Liver (tissue), 9 donors: Measurements from ENCODE around the gene TCERG1L. TPM values are rescaled to one million over a fixed set of nuclear protein-coding genes. Genes with fewer than 3 reads are reported as not detected.

Experiments
- DNase-seq: peaks from one replicate; pipeline ENCODE4 v3.0.0-alpha.2; 2017; ENCODE audit warnings: low spot score
- H3K27ac ChIP-seq, 2 donors: one replicate each; pipeline ENCODE4 v1.7.0; 2013; ENCODE audit warnings: inconsistent platforms in 2 of 2, low read length in 2 of 2, control low read depth in 1 of 2, low read depth in 1 of 2, mild to moderate bottlenecking in 1 of 2
- H3K27me3 ChIP-seq, 4 donors: one replicate each; pipeline versions ENCODE4 v1.6.1 to v1.7.0; 2013; ENCODE audit warnings: low read length in 3 of 4, inconsistent platforms in 1 of 4, mild to moderate bottlenecking in 1 of 4, moderate library complexity in 1 of 4; ENCODE audit not compliant: control insufficient read depth in 4 of 4, insufficient read depth in 4 of 4
- H3K36me3 ChIP-seq, 4 donors: one replicate each; pipeline versions ENCODE4 v1.6.1 to v1.7.0; 2013; ENCODE audit warnings: low read length in 3 of 4, mild to moderate bottlenecking in 3 of 4, low read depth in 1 of 4, moderate library complexity in 1 of 4; ENCODE audit not compliant: control insufficient read depth in 4 of 4, insufficient read depth in 3 of 4
- H3K4me1 ChIP-seq, 4 donors: one replicate each; pipeline versions ENCODE4 v1.6.1 to v1.7.0; 2013; ENCODE audit warnings: low read length in 3 of 4, mild to moderate bottlenecking in 3 of 4, moderate library complexity in 1 of 4; ENCODE audit not compliant: control insufficient read depth in 4 of 4, insufficient read depth in 4 of 4
- H3K4me3 ChIP-seq, 3 donors: one replicate each; pipeline versions ENCODE4 v1.6.1 to v1.7.0; 2013; ENCODE audit warnings: low read length in 3 of 3, control low read depth in 1 of 3, low read depth in 1 of 3, mild to moderate bottlenecking in 1 of 3
- H3K9ac ChIP-seq, 2 donors: one replicate each; pipeline ENCODE4 v1.7.0; 2013; ENCODE audit warnings: low read length in 2 of 2, mild to moderate bottlenecking in 2 of 2, moderate library complexity in 2 of 2, control low read depth in 1 of 2, low read depth in 1 of 2
- H3K9me3 ChIP-seq, 4 donors: one replicate each; pipeline versions ENCODE4 v1.6.1 to v1.7.0; 2013; ENCODE audit warnings: low read length in 3 of 4; ENCODE audit not compliant: control insufficient read depth in 4 of 4
- FOXA1 ChIP-seq: IDR thresholded peaks from 2 replicates; pipeline ENCODE4 v1.6.1; 2016; ENCODE audit warnings: antibody characterized with exemption
- GABPA ChIP-seq, 2 donors: IDR thresholded peaks in 1 of 2; conservative IDR thresholded peaks in 1 of 2; 2 replicates each; pipeline ENCODE4 v1.6.1; 2016; ENCODE audit warnings: antibody characterized with exemption in 2 of 2, mild to moderate bottlenecking in 1 of 2, moderate library complexity in 1 of 2
- HNF4A ChIP-seq, 2 donors: conservative IDR thresholded peaks; 2 replicates each; pipeline ENCODE4 v1.6.1; 2016; ENCODE audit warnings: antibody characterized with exemption in 2 of 2, mild to moderate bottlenecking in 2 of 2
- HNF4G ChIP-seq: IDR thresholded peaks from 2 replicates; pipeline ENCODE4 v1.6.1; 2016; ENCODE audit warnings: antibody characterized with exemption
- JUND ChIP-seq, 2 donors: IDR thresholded peaks; 2 replicates each; pipeline ENCODE4 v1.6.1; 2016; ENCODE audit warnings: antibody characterized with exemption in 2 of 2
- MAX ChIP-seq: IDR thresholded peaks from 2 replicates; pipeline ENCODE4 v1.6.1; 2016; ENCODE audit warnings: antibody characterized with exemption
- NR2F2 ChIP-seq: IDR thresholded peaks from 2 replicates; pipeline ENCODE4 v1.6.1; 2016; ENCODE audit warnings: antibody characterized with exemption
- RAD21 ChIP-seq, 2 donors: IDR thresholded peaks; 2 replicates each; pipeline ENCODE4 v1.6.1; 2016; ENCODE audit warnings: antibody characterized with exemption in 2 of 2, mild to moderate bottlenecking in 2 of 2
- RXRA ChIP-seq, 2 donors: IDR thresholded peaks; 2 replicates each; pipeline ENCODE4 v1.6.1; 2017 to 2018; ENCODE audit warnings: antibody characterized with exemption in 2 of 2, mild to moderate bottlenecking in 1 of 2
- SP1 ChIP-seq: IDR thresholded peaks from 2 replicates; pipeline ENCODE4 v1.6.1; 2018; ENCODE audit warnings: antibody characterized with exemption, mild to moderate bottlenecking
- TAF1 ChIP-seq: conservative IDR thresholded peaks from 2 replicates; pipeline ENCODE4 v1.6.1; 2016; ENCODE audit warnings: antibody characterized with exemption, mild to moderate bottlenecking
- YY1 ChIP-seq: IDR thresholded peaks from 2 replicates; pipeline ENCODE4 v1.6.1; 2016; ENCODE audit warnings: antibody characterized with exemption, mild to moderate bottlenecking
- ZBTB33 ChIP-seq: IDR thresholded peaks from 2 replicates; pipeline ENCODE4 v1.6.1; 2016; ENCODE audit warnings: antibody characterized with exemption
- WGBS: extraction: QIAGEN DNeasy Blood & Tissue Kit; methylation state at CpG from one replicate; pipeline ENCODE4 v1.1.7; 2013; 5-methylcytosine and 5-hydroxymethylcytosine counted together
- polyA plus RNA-seq, 2 donors: library from polyadenylated mRNA; stranded (reverse) in 1 of 2; unstranded in 1 of 2; fragments of 200-250 nt in 1 of 2; fragments of >200 nt in 1 of 2; fragmentation: Nextera tagmentation in 1 of 2; extraction: Ambion mirVana in 1 of 2; gene quantifications; one replicate each; pipeline versions ENCODE4 v1.2.1 to v1.2.3, GENCODE V29; 2013 to 2015
- total RNA-seq, 2 donors: library from RNA; depleted of rRNA; stranded (reverse); fragments of >200 nt; gene quantifications; one replicate each; pipeline ENCODE4 v1.2.3, GENCODE V29; 2014
- TF ChIP-seq, protein P1 (sequence below): IDR thresholded peaks from 2 replicates; pipeline ENCODE4 v1.6.1; 2016; ENCODE audit warnings: antibody characterized with exemption, mild to moderate bottlenecking
- TF ChIP-seq, protein P2 (sequence below): fragments of 150-350 bp; IDR thresholded peaks from 2 replicates; pipeline ENCODE4 v1.5.1; 2017; ENCODE audit warnings: improper control_type of control experiment, low read depth, low read length; ENCODE audit not compliant: missing input control
- donor health status: healthy.
- donor health status: healthy.
- donor health status: healthy.
- donor health status: healthy.
- donor health status: healthy.

Gene TCERG1L
- total and polyA plus RNA-seq, 4 donors, result not detected

GRCh38 chr10:131111007-131111406 lies 200.5 kb downstream of the TCERG1L start:
- H3K4me1 ChIP-seq, result no peaks in the 10 kb centered on the region
- H3K9ac ChIP-seq, result no peak overlapping the region
- H3K9me3 ChIP-seq, result peaks cover 0 to 4% (median 0%) of the 10 kb centered on the region in 4 donors
- no peak for TF ChIP-seq SP1
- TF ChIP-seq YY1, result no peak
- TF ChIP-seq, protein P1, sequence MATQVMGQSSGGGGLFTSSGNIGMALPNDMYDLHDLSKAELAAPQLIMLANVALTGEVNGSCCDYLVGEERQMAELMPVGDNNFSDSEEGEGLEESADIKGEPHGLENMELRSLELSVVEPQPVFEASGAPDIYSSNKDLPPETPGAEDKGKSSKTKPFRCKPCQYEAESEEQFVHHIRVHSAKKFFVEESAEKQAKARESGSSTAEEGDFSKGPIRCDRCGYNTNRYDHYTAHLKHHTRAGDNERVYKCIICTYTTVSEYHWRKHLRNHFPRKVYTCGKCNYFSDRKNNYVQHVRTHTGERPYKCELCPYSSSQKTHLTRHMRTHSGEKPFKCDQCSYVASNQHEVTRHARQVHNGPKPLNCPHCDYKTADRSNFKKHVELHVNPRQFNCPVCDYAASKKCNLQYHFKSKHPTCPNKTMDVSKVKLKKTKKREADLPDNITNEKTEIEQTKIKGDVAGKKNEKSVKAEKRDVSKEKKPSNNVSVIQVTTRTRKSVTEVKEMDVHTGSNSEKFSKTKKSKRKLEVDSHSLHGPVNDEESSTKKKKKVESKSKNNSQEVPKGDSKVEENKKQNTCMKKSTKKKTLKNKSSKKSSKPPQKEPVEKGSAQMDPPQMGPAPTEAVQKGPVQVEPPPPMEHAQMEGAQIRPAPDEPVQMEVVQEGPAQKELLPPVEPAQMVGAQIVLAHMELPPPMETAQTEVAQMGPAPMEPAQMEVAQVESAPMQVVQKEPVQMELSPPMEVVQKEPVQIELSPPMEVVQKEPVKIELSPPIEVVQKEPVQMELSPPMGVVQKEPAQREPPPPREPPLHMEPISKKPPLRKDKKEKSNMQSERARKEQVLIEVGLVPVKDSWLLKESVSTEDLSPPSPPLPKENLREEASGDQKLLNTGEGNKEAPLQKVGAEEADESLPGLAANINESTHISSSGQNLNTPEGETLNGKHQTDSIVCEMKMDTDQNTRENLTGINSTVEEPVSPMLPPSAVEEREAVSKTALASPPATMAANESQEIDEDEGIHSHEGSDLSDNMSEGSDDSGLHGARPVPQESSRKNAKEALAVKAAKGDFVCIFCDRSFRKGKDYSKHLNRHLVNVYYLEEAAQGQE, result no peak
- TF ChIP-seq HNF4A (conservative IDR thresholded peaks at IDR 0.05), result no peak
- no peak for TF ChIP-seq MAX
- H3K27me3 ChIP-seq, result peaks cover 0 to 4% (median 0%) of the 10 kb centered on the region in 4 donors
- 80% methylated on average over 13 of the region's 13 CpGs for WGBS
- DNase-seq, result no peak
- no peaks in the 10 kb centered on the region for H3K36me3 ChIP-seq
- H3K4me3 ChIP-seq, result no peak overlapping the region
- no peak overlapping the region for H3K27ac ChIP-seq

DNA sequence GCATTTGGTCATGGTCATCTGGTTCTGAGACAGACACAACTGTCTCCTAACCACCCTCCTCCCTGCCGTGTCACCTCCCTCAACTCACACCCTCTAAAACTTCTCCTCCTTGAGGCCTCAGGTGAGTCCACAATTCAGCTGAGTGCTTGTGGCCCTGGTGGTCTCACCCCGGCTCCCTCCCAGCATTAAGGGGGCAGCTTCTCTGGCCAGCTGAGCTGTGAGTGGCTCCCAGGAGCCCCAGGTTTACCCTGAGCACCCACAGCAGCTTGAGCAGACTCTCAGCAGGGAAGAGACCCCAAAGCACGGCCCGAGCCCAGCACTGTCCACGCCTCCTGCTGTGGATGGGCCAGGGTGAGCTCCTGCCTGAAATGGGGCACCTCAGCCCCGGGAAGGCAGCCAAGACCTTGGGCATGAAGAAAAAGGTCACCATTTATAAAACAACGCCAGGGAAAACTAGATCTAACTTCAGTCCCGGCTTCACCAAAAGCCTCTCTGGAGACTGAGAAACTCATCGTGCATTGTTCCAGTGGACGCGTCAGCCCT lies 201.2 kb downstream of the TCERG1L start:
- H3K9me3 ChIP-seq, result peaks cover 0 to 4% (median 1%) of the 10 kb centered on the region in 4 donors
- WGBS, result 81% methylated on average over 11 of the region's 11 CpGs
- no peak overlapping the region for H3K27ac ChIP-seq
- no peak for DNase-seq
- H3K4me1 ChIP-seq, result no peaks in the 10 kb centered on the region
- no peak for TF ChIP-seq NR2F2
- TF ChIP-seq, protein P1, result no peak
- TF ChIP-seq RXRA (IDR thresholded peaks at IDR 0.05), result no peak
- no peak for TF ChIP-seq ZBTB33
- TF ChIP-seq, protein P2, sequence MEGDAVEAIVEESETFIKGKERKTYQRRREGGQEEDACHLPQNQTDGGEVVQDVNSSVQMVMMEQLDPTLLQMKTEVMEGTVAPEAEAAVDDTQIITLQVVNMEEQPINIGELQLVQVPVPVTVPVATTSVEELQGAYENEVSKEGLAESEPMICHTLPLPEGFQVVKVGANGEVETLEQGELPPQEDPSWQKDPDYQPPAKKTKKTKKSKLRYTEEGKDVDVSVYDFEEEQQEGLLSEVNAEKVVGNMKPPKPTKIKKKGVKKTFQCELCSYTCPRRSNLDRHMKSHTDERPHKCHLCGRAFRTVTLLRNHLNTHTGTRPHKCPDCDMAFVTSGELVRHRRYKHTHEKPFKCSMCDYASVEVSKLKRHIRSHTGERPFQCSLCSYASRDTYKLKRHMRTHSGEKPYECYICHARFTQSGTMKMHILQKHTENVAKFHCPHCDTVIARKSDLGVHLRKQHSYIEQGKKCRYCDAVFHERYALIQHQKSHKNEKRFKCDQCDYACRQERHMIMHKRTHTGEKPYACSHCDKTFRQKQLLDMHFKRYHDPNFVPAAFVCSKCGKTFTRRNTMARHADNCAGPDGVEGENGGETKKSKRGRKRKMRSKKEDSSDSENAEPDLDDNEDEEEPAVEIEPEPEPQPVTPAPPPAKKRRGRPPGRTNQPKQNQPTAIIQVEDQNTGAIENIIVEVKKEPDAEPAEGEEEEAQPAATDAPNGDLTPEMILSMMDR, result no peak
- TF ChIP-seq HNF4A (conservative IDR thresholded peaks at IDR 0.05), result no peak
- TF ChIP-seq JUND (IDR thresholded peaks at IDR 0.05), result no peak
- TF ChIP-seq RAD21 (IDR thresholded peaks at IDR 0.05), result no peak
- TF ChIP-seq HNF4G, result no peak
- no peak for TF ChIP-seq YY1
- no peak for TF ChIP-seq FOXA1
- no peak for TF ChIP-seq GABPA (IDR thresholded peaks at IDR 0.05 in 1 of 2, conservative IDR thresholded peaks at IDR 0.05 in 1 of 2)
- TF ChIP-seq TAF1, result no peak
- H3K4me3 ChIP-seq, result no peak overlapping the region
- peaks cover 0 to 4% (median 0%) of the 10 kb centered on the region in 4 donors for H3K27me3 ChIP-seq
- H3K9ac ChIP-seq, result no peak overlapping the region
- H3K36me3 ChIP-seq, result no peaks in the 10 kb centered on the region
